OCI-LY3 (cell line): ENCODE results near the gene NOP14.

Experiments used
- CTCF ChIP-seq: fragments of 200-600, 300-600 bp; sonication (generic); IDR thresholded peaks from 2 replicates; pipeline ENCODE4 v1.5.1; 2014; ENCODE audit warnings: antibody characterized with exemption, low read length, low read depth
- EZH2phosphoT487 ChIP-seq: fragments of 200-600 bp; shearing (Covaris generic); IDR thresholded peaks from 2 replicates; pipeline ENCODE4 v1.6.1; 2018; ENCODE audit warnings: antibody characterized with exemption, mixed run types, low read depth

- TF ChIP-seq CTCF (no peak), EZH2phosphoT487 (no peak)
Observed at GRCh38 chr4:2905544-2905943, 57.7 kb downstream of the NOP14 start.
